NCI-H1105 (cell line): ENCODE results near the gene DOC2B.

Experiments used
- DNase-seq: peaks from one replicate; lab custom pipeline; 2025; lab: John Stamatoyannopoulos, UW

DOC2B gene

DNA sequence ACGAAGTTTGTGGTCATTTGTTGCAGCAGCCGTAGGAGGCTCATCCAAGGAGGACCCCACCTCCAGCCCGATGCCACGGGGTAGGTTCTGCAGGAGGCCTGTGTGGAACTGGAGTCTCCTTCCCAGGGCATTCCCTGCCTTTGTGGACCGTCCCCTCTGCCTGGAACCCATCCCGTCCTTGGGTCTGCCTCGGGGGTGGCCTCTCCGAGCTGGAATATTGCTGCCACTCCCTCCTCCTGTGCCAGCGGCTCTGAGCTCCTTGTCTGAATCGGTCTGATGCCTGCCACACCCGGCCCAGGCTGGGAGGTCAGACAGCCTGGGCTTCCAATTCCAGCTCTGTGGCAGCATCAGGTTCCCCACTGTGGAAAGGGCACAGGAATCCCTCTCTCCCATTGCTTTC lies 18.8 kb downstream of the DOC2B start:
- DNase-seq: no peak

DNA sequence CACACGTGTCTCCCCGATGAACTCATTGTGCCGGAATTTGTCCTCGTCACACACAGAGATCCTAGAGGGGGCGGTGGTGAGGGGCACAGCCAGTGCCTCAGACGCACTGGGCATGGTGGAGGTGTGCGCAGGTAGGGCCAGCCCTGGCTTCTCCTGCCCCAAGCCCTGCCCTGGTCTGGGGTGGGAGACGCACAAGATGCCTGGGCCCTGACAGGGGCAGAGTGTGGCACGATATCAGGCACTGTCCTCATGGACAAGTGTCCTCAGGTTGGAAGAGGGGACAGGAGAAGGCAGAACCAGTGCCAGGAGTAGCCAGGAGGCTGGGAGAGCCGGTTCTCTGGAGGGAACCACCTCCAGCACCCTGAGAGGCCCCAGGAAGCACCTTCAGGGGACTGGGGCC lies 20.0 kb downstream of the DOC2B start:
- no peak for DNase-seq

DNA sequence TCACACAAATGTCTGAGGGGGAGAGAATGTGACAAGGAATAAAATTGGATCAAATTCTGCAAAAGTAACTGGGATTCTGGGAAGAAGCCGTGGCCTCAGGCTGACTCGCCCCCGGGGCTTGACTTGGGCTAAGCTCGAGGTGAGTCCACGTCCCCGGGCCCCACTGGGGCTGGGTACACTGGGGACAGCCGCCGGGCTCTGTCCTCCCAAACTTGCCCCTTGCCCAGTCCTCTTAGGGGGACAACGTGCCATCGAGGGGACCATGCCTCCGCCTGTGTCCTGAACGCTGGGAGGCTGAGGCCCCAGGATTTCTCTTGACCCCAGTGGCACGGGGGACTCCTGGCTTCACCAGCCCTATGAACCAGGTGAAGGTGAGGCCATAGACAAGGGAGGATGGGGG lies 21.1 kb downstream of the DOC2B start:
- DNase-seq: no peak

DNA sequence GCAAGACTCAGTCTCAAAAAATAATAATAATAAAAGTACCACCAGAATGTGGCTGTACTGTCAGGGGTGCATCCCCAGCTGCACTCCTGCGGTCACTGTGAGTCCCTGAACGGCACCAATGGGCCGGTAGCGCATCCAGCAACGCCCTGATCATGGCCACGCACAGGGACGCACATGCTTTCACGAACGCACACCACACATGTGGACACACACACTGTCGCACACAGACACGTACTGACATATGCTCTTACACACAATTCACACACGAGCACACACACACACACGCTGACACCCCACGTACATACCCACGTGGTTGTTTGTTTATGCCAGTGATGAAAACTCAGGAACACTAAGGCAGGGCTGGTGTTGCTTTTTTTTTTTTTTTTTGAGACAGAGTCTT lies 21.8 kb downstream of the DOC2B start:
- DNase-seq: no peak

DNA sequence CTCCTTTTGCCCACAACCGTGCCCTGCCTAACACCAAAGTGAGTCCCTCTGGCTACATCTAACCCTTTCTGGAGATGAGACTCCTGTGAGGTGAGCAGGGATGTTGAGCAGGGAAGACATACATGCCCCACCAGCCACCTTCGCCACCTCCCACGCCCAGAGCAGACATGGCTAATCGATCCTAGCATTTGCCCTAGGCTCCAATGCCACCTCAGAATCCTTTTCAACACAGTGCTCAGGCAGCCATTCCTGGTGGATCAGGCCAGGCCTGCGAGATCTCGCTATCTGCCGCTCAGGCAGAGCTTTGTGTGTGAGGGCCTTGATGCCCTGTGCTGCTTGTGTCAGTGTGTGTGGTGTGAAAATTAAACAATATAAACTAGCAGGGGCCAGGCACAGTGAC lies 23.1 kb downstream of the DOC2B start:
- no peak for DNase-seq

DNA sequence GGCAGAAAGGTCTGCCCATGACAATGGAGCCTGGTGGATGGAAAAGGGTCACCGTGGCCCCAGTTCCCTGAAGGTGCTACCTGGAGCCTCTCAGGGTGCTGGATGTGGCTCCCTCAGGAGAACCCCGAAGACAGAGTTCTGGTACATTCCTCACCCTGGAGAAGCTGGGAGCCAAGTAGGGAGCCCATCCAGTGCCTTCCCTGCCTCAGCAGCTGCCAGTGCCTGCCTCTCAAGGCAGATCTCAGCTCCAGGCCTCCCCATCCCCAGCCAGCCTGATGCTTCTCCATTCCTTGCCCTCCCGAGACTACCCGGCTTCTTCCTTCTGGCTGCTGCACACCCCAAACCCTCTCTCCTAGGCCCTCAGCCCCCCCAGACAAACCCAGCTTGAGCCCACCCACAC lies 23.5 kb downstream of the DOC2B start:
- DNase-seq: no peak

DNA sequence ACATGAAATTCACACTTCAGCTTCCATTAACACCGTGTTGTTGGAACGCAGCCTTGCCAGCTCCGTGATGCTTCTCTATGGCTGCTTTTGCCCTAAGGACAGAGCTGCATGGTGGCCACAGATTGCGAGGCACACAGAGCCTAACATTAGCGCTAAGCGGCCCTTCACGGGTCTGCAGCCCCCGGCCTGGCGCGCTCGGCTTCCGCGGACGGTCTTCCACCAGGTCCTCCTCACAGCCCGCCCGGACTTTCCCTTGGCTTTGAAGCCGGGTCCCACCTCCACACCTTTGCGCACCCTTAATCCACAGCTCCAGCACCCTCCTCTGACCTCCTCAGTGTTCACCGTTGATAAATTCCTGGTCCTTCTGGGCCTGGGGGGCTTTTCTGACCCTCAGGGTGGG lies 24.5 kb downstream of the DOC2B start:
- DNase-seq: no peak

DNA sequence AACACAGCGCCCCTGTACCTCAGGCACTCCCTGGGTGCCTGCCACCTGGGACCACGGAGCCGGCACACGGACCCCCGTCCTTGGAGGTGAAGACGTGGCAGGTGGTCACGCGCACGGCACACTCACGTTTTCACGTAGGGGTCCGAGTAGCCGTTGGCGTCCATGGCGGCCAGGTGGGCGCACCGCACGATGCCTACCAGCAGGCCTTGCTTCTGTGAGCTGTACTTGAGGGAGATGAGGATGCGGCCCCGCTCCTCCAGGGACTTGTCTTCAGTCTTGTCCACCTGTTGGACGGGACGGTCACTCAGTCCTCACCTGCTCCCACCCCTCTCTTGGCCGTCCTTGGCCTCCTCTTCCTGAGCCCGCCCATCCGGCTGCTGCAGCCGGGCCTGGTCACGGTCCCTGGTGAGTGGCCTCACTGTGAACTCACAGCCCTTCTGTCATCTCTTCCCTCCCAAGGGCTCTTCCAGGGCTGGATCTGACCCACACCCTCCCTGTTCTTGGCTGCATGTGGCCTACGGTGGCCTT lies 25.3 kb downstream of the DOC2B start:
- no peak for DNase-seq

DNA sequence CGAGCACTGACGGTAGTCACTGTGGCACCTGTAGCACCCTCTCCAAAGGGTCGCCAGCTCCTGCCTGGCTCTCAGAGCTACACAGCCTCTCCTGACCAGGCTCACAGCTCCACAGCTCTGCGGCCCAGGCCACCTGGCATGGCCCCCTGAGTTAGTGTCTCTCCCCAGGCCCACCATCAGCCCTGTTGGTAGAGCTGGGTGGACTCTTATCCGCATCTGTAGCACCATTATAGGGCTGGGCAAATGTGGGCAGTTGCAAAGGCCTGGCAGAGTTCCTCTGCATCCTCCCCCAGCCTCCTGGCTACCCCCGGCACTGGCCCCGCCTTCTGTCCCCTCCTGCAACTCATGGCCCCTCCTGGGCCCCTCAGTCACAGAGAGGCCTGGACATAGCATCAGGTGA lies 25.9 kb downstream of the DOC2B start:
- no peak for DNase-seq

DNA sequence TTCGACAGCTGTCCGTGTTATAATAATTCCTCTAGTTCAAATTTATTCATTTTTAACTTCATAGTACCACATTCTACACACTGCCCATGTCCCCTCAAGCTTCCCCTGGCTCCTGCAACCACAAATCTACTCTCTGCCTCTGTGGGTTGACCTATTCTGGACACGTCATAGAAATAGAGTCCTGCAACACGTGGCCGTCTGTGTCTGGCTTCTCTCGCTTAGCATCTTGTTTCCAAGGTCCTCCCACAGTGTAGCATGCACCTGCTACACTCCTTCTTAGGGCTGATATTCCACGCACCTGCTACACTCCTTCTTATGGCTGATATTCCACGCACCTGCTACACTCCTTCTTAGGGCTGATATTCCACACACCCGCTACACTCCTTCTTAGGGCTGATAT lies 27.6 kb downstream of the DOC2B start:
- DNase-seq: no peak

DNA sequence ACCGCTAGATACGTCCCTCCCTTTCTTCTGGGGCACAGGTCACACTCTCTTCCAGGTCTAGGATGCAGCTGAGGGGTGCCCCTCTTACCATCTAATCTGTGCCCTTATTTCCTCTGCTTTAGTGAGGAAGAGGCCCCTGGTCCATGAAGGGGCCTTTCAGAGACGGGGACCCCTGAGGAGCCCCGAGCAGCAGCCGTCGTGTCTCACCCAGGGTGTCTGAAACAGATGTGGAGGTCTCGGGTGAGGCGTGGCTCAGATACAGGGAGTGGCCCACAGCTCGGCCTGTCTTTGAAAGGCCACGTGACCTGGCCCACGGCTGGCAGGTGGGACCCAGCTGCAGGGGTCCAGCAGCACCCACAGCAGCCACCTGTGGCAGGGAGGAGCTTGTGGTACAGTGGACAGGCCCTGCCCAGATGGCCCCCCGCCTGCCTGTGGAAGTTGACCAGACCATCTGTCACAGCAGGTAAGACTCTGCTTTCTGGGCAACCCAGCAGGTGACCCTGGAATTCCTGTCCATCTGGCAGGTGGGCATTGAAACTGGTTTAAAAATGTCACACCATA lies 28.5 kb downstream of the DOC2B start:
- no peak for DNase-seq

DNA sequence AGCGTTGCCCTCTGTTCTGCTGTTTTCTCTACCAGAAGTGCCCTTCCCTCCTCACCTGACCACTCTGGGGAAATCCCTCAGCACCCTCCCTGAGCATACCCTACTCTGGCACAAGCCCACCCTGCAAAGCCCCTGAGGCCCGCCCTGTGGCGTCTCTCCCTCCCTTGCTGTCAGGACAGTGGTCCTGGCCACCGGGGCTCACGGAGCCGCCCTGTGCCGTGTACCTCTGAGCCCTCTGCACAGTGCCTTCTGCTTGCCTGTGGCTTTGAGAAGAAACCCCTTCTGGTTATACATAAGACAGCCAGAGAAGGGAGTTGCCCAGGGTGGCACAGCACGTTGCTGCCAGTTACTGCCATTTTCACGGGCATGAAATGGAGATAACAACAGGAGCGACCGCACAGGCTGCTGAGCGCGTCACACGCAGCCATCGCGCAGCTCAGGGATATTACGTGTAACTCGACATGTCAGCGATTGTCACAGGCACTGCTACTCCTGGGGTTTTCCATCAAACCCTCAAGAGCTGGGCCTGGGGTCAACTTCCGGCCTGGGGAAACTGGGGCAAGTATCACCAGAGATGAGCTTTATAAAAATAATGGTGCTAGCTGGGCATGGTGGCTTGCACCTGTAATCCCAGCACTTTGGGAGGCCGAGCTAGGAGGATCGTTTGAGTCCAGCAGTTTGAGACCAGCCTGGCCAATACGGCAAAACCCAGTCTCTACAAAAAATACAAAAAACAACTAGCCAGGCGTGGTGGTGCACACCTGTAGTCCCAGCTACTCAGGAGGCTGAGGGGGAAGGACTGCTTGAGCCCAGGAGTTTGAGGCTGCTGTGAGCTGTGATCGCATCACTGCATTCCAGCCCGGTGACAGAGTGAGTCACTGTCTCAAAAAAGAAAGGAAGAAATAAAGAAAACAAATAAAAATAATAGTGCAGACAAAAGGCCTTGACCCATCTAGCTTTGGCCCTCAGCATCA lies 29.3 kb downstream of the DOC2B start:
- no peak for DNase-seq

DNA sequence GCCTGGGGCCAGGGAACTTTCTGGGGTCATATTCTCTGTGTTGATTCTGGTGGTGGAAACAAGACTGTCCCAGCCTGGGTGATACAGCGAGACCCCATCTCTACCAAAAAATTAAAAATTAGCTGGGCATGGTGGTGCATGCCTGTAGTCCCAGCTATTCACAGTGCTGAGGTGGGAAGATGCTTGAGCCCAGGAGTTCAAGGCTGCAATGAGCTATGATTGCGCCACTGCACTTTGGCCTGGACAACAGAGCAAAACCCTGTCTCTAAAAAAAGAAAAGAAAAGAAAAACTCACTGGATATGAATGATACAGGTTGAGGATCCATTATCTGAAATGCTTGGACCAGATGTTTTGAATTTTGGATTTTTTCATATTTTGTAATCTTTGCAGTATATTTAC lies 30.4 kb downstream of the DOC2B start:
- no peak for DNase-seq

DNA sequence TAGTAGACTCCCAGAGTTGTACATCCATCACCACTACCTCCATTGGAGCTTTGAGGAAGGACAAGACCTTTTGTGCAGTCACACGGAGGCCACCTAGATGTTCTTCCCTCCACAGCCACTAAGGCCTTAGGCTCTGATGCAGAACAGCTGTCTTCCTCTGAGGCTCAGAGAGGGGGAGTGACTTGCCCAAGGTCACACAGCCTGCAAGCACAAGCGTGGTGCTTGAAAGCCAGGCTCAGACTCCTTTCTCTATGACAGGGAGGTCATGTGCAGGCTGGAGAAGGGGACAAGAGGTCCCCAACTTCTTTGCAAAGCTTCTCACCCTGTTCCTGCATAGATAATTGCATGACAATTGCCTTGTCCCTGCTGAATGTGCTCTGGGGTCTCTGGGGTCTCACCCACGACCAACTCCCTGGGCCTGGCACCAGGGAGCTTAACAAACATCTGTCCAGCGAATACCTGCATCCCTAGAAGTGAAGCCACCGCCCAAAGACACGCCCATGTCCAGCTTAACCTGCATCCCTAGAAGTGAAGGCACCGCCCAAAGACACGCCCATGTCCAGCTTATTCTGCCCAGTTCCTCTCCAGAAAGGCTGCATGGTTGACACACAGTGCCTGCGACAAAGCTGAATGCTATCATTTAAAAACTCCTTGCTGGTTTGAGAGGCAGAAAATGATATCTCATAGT lies 31.4 kb downstream of the DOC2B start:
- no peak for DNase-seq

DNA sequence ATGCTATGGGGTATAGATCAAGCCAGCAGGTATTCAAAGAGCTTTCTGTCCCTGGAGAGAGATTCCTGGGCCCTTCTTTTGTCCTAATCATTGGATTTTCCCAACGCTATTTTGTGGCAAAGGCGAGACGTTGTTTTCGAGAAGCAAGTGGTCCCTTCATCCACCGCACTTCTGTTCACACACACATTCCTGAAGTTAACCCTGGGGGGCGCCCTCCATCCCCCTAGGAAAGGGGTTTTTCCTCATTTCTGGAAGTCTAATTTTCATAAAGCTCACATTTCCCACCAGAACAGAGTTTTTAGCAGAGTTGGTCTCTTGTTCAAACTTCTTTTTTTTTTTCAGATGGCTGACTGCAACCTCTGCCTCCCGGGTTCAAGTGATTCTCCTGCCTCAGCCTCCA lies 32.2 kb downstream of the DOC2B start:
- no peak for DNase-seq

DNA sequence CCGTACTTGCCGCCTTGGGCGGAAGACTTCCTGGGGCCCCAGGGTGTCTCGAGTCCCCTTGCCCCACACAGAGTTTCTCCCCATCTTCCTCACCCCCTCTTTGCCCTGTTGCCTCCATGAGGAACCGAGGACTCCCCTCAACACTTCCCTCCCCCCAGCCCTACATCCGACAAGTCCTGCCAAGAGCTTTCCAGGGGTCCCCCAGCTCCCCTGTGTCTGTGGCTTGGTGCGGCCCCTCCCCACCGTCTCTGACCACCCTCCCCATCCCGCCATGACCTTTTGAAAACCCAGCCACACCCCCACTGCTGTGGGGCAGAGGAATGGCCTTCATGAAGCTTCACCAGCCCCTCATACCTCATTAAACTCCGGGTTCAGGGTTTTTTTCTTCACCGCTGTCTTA lies 32.7 kb downstream of the DOC2B start:
- no peak for DNase-seq

DNA sequence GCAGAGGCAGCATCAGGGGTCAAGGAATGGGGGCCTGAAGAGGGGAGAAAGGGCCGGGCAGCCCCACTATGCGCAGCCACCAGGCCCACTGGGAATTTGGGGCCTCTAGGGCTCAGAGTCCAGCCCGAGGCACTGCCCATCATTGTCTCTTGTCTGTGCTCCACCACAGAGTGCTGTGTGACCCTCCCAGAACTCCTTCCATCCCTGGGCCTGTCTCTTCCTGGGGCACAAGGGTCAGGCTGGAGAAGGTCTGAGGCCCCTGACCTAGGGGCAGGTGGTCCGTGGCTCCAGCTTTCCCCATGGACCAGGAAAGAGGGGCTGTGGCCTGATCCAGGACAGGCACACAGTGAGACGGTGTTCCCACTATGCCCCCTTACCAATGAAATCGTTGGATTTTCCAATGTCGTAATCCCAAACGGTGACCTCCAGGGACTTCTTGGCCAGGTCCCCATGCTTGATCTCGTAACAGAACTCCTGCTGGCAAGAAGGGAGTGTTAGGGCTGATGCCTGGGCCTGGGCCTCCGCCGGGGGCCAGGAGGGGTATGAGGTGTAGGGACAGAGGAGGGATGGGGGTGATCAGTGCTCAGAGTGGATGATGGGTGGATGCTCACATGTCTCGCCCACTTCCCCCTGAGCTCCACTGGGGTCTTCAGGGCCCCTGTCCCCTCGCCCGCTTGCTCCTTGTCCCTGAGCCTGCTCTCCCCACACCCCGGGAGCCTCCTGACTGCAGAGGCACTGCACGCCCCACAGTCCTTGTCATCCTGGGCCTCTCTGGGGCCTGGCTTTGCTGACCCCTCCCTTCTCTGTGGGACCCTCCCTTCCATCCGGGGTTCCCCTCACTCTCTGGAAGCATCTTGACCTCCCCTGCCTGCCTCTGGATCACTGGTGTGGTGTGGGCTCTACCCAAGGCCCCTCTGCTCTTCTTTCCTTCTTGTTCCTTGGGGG lies 33.4 kb downstream of the DOC2B start:
- DNase-seq: no peak

DNA sequence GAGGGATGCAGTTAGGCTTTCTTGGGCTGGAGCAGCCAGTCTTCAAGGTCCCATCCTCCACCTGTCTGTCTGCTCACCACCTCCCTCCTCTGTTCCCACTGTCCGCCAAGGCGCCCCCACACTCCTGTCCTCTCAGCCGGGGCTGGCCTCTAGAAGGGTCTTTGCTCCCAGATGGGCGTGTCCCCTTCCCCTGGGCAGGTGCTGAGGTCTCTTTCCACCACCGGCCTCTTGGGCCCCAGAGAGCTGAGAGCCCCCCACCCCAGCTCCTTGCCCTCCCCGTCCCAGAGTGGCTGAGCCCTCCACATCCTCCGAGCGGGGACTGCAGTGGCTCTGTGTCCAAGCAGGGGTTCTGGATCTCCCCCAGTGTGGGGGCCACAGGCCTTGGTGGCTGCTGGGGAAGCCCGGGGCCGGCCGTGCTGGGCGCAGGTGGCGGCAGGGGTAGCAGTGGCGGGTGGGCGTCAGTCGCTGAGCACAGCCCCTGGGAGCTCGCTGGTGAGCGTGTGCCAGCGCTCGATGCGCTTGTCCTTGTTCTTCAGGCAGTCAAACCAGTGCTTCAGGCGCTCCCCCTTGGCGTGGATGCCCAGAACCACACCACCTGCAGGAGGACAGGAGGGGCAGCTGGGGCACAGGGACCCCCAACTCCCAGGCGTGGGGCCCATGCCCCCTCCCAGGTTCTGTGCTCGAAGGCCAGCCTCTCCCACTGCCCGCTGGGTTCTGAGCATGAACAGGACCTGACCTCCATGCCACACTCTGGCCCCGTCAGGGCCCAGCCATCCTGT lies 34.3 kb downstream of the DOC2B start:
- no peak for DNase-seq

DNA sequence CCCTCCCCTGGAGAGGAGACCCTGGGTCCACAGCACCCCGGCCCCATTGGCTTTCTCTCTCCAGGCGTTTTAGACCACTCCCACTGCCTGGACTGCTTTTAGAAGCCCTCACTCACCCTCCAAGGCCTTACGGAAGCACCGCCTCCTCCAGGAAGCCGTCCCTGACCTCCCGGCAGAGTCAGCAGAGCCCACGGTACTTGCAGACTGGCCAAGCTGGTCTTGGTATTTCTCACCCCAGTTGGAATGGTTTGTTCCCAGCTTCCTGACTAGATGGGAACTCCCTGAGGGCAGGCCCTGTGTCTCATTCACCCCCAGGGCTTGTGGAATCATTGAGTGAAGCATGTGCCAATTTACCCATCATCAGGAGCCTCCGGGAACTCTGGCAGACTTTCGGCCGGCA lies 34.9 kb downstream of the DOC2B start:
- DNase-seq: no peak

DNA sequence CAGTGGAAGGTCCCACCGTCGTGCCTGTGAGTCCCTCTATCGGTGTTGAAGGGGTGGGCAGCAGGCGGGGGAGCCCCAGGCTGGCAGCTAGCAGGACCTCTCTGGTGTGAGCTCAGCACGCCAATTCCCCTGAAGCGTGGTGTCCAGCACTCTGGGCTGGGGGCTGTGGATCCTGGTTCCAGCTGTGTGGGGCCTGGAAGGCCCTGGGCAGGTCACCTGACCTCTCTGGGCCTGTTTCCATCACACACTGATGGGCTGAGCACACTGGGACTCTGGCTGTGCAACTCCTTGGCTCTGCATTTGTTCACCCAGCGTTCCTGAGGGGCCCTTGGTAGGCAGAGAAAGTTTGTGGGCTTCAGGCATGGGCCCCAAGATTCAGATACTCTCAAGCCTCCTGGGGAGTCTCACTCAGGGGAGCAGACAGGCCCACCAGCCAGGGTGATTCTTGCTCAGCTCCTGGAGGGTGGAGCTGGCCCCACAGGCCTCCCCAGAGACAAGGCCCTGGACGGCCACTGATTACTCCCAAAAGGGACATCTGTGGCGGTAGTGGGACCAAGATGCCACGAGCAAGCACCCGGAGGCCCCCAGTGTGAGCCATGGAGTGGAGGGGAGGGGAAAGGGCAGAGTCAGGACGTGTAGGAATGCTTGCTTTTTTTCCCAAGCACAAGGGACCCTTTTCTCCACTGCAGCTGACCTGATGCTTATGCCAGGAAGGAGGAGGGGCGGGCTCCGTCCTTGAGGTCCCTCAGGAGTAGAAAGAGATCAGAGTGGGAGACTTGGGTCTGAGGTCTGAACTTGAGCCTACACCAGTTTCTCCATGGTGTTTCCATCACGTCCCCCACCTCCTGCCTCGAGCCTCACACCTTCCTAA lies 35.5 kb downstream of the DOC2B start:
- no peak for DNase-seq
